H1 (cell line): ENCODE measurements around the gene ASXL1. TPM values are rescaled to one million over a fixed set of nuclear protein-coding genes. Genes with fewer than 3 reads are reported as not detected.
A peak's percentile ranks its signal among the peaks of the same experiment; 100 is the strongest.

Source experiments
- ASH2L ChIP-seq: fragments of 200-600, 300-600 bp; sonication (generic); IDR thresholded peaks from one replicate; pipeline ENCODE4 v1.7.1; 2017; ENCODE audit warnings: low read length
- EP300 ChIP-seq, 2 experiments: IDR thresholded peaks; 1 replicate in 1 of 2; 2 replicates in 1 of 2; pipeline ENCODE4 v1.6.1; 2011 to 2012; ENCODE audit warnings: low read depth in 2 of 2, low read length in 2 of 2, mild to moderate bottlenecking in 2 of 2, borderline replicate concordance in 1 of 2, inconsistent platforms in 1 of 2, moderate library complexity in 1 of 2
- HDAC2 ChIP-seq, 2 experiments: fragments of 300-600 bp in 1 of 2; sonication (generic) in 1 of 2; IDR thresholded peaks; 2 replicates each; pipeline ENCODE4 v1.6.1; 2011 to 2012; ENCODE audit warnings: low read depth in 2 of 2, low read length in 2 of 2, mild to moderate bottlenecking in 2 of 2, moderate library complexity in 2 of 2, borderline replicate concordance in 1 of 2, inconsistent platforms in 1 of 2
- NANOG ChIP-seq: IDR thresholded peaks from 2 replicates; pipeline ENCODE4 v1.6.1; 2011; ENCODE audit warnings: low read length, low read depth, mild to moderate bottlenecking, inconsistent platforms; ENCODE audit not compliant: insufficient read depth, poor library complexity, severe bottlenecking
- NRF1 ChIP-seq: IDR thresholded peaks from 2 replicates; pipeline ENCODE4 v1.6.1; 2011; ENCODE audit warnings: mild to moderate bottlenecking, low read depth, low read length, improper control_type of control experiment
- SRF ChIP-seq: IDR thresholded peaks from 2 replicates; pipeline ENCODE4 v1.6.1; 2011; ENCODE audit warnings: mild to moderate bottlenecking, low read depth, low read length, moderate library complexity
- polyA plus RNA-seq, 7 experiments: library from polyadenylated mRNA; depleted of rRNA in 3 of 7; stranded (reverse) in 5 of 7; unstranded in 2 of 7; fragments of >200 nt in 5 of 7; fragments of 200-250 nt in 2 of 7; gene quantifications; 1 replicate in 5 of 7; 2 replicates in 1 of 7; 4 replicates in 1 of 7; pipeline versions ENCODE4 v1.2.1 to v1.2.3, GENCODE V29; 2011 to 2013; ENCODE audit warnings: missing spikeins in 2 of 7, mixed read lengths in 2 of 7
- total RNA-seq: library from RNA; stranded (reverse); fragmentation: NEBNext Ultra II Directional; extraction: Animal tissue kit (Norgen Biotek cat#: 25700); gene quantifications from 2 replicates; pipeline ENCODE4 v1.2.1, GENCODE V29; 2021
- TF ChIP-seq, protein P1 (sequence below): fragments of 300-600 bp; sonication (generic); IDR thresholded peaks from 2 replicates; pipeline ENCODE4 v1.7.1; 2012; ENCODE audit warnings: low read length, moderate library complexity, mild to moderate bottlenecking, inconsistent platforms; ENCODE audit not compliant: insufficient replicate concordance
- TF ChIP-seq, protein P2 (sequence below): IDR thresholded peaks from 2 replicates; pipeline ENCODE4 v1.6.1; 2012; ENCODE audit warnings: inconsistent platforms

The ASXL1 gene
- total and polyA plus RNA-seq, 2 of the 8 experiments (the other 6 are each of a cell fraction or from before 2014, with no cell fraction given) = 10.6 to 26.5 TPM

DNA sequence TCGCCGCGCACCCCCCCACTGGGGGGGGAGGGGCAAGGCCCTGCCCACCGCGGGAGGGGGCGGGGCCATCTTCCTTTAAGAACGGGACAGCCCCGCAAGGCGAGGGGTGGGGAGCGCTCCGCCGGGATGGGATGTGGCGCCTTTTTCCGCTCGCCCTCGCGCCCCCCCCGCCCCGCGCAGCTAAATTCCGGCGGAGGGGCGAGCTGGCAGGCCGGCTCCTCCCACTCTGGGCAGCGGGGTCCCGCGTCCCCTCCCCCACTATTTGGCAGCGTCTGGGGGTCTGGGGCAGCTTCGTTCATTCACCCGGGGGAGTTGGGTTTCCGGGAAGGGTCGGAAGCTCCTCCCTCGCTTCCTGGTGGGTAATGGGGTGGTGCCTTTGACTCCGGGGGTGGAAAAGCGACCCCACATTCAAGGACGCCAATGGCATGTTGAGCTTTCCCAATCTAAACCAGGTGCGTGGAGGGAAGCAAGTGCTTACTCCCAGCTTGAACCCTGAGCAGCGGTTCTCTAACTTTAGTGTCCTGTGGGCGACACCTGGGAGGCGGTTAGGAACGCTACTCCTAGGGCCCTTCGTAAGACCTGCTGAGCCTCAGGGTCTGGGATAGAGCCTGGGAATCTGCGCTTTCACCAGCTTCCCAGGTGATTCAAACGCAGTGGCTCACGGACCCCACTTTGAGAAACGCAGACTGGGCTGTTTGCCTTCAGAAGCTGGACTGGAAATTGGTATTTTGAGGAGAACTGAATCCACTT, 927 bp downstream of the ASXL1 start (continued):
- TF ChIP-seq, protein P1, sequence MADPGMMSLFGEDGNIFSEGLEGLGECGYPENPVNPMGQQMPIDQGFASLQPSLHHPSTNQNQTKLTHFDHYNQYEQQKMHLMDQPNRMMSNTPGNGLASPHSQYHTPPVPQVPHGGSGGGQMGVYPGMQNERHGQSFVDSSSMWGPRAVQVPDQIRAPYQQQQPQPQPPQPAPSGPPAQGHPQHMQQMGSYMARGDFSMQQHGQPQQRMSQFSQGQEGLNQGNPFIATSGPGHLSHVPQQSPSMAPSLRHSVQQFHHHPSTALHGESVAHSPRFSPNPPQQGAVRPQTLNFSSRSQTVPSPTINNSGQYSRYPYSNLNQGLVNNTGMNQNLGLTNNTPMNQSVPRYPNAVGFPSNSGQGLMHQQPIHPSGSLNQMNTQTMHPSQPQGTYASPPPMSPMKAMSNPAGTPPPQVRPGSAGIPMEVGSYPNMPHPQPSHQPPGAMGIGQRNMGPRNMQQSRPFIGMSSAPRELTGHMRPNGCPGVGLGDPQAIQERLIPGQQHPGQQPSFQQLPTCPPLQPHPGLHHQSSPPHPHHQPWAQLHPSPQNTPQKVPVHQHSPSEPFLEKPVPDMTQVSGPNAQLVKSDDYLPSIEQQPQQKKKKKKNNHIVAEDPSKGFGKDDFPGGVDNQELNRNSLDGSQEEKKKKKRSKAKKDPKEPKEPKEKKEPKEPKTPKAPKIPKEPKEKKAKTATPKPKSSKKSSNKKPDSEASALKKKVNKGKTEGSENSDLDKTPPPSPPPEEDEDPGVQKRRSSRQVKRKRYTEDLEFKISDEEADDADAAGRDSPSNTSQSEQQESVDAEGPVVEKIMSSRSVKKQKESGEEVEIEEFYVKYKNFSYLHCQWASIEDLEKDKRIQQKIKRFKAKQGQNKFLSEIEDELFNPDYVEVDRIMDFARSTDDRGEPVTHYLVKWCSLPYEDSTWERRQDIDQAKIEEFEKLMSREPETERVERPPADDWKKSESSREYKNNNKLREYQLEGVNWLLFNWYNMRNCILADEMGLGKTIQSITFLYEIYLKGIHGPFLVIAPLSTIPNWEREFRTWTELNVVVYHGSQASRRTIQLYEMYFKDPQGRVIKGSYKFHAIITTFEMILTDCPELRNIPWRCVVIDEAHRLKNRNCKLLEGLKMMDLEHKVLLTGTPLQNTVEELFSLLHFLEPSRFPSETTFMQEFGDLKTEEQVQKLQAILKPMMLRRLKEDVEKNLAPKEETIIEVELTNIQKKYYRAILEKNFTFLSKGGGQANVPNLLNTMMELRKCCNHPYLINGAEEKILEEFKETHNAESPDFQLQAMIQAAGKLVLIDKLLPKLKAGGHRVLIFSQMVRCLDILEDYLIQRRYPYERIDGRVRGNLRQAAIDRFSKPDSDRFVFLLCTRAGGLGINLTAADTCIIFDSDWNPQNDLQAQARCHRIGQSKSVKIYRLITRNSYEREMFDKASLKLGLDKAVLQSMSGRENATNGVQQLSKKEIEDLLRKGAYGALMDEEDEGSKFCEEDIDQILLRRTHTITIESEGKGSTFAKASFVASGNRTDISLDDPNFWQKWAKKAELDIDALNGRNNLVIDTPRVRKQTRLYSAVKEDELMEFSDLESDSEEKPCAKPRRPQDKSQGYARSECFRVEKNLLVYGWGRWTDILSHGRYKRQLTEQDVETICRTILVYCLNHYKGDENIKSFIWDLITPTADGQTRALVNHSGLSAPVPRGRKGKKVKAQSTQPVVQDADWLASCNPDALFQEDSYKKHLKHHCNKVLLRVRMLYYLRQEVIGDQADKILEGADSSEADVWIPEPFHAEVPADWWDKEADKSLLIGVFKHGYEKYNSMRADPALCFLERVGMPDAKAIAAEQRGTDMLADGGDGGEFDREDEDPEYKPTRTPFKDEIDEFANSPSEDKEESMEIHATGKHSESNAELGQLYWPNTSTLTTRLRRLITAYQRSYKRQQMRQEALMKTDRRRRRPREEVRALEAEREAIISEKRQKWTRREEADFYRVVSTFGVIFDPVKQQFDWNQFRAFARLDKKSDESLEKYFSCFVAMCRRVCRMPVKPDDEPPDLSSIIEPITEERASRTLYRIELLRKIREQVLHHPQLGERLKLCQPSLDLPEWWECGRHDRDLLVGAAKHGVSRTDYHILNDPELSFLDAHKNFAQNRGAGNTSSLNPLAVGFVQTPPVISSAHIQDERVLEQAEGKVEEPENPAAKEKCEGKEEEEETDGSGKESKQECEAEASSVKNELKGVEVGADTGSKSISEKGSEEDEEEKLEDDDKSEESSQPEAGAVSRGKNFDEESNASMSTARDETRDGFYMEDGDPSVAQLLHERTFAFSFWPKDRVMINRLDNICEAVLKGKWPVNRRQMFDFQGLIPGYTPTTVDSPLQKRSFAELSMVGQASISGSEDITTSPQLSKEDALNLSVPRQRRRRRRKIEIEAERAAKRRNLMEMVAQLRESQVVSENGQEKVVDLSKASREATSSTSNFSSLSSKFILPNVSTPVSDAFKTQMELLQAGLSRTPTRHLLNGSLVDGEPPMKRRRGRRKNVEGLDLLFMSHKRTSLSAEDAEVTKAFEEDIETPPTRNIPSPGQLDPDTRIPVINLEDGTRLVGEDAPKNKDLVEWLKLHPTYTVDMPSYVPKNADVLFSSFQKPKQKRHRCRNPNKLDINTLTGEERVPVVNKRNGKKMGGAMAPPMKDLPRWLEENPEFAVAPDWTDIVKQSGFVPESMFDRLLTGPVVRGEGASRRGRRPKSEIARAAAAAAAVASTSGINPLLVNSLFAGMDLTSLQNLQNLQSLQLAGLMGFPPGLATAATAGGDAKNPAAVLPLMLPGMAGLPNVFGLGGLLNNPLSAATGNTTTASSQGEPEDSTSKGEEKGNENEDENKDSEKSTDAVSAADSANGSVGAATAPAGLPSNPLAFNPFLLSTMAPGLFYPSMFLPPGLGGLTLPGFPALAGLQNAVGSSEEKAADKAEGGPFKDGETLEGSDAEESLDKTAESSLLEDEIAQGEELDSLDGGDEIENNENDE = no peak
- TF ChIP-seq ASH2L (peak; percentile 22), NANOG (peak; percentile 54), NRF1 (no peak), HDAC2 (IDR thresholded peaks at IDR 0.05; ENCODE audit: borderline replicate concordance in 1 of 2, low read depth in 2 of 2, low read length in 2 of 2) (0 out of 4 replicates have a peak, but pooled peaks have one; percentile 27 to 29), SRF (no peak), EP300 (IDR thresholded peaks at IDR 0.05; ENCODE audit: borderline replicate concordance in 1 of 2, low read depth in 2 of 2, low read length in 2 of 2) (peak in 1 of 2 experiments; percentile 82; a peak in 1 of 3 replicates)
- TF ChIP-seq, protein P2, sequence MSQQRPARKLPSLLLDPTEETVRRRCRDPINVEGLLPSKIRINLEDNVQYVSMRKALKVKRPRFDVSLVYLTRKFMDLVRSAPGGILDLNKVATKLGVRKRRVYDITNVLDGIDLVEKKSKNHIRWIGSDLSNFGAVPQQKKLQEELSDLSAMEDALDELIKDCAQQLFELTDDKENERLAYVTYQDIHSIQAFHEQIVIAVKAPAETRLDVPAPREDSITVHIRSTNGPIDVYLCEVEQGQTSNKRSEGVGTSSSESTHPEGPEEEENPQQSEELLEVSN = no peak
